ENCODE measurements around the gene RLN3.

Gene RLN3

DNA sequence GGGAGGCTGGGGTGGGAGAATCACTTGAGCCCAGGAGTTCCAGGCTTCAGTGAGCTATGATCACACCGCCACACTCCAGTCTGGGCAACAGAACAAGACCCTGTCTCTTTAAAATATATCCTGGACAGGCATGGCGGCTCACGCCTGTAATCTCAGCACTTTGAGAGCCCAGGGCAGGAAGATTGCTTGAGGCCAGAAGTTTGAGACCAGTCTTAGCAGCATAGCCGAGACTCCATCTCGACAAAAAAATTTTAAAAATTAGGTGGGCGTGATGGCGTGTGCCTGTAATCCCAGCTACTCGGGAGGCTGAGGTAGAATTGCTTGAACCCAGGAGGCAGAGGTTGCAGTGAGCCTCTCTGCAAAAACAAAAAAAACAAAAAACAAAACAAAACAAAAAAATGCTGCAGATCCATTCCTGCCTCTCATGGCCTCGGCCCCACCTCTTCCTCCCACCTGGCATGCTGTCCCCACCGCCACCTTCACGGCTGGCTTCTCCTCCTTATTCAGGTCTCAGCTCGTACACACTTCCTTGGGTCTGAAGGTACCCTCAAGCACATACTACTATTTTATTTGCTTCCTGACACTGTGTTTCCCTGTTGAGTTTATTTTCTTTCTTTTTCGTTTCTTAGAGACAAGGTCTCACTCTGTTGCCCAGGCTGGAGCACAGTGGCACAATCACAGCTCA lies 27.1 kb upstream of the RLN3 start:
- TF ChIP-seq, protein P1, sequence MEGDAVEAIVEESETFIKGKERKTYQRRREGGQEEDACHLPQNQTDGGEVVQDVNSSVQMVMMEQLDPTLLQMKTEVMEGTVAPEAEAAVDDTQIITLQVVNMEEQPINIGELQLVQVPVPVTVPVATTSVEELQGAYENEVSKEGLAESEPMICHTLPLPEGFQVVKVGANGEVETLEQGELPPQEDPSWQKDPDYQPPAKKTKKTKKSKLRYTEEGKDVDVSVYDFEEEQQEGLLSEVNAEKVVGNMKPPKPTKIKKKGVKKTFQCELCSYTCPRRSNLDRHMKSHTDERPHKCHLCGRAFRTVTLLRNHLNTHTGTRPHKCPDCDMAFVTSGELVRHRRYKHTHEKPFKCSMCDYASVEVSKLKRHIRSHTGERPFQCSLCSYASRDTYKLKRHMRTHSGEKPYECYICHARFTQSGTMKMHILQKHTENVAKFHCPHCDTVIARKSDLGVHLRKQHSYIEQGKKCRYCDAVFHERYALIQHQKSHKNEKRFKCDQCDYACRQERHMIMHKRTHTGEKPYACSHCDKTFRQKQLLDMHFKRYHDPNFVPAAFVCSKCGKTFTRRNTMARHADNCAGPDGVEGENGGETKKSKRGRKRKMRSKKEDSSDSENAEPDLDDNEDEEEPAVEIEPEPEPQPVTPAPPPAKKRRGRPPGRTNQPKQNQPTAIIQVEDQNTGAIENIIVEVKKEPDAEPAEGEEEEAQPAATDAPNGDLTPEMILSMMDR (IDR thresholded peaks at IDR 0.05; ENCODE audit: insufficient read depth, low read length, poor library complexity, severe bottlenecking): no peak
- Histone ChIP-seq H3K4me3 (replicated peaks; ENCODE audit: low read depth, low read length) (no peak overlapping the region), H3K36me3 (ENCODE audit: control insufficient read depth, insufficient read depth, low read length) (no peaks in the 10 kb centered on the region; the same call in 1 of the 2 replicates), H3K27me3 (replicated peaks; ENCODE audit: control insufficient read depth, insufficient read depth, low read length) (no peaks in the 10 kb centered on the region)
- DNase-seq (ENCODE audit: extremely low read depth, insufficient read length): no peak

DNA sequence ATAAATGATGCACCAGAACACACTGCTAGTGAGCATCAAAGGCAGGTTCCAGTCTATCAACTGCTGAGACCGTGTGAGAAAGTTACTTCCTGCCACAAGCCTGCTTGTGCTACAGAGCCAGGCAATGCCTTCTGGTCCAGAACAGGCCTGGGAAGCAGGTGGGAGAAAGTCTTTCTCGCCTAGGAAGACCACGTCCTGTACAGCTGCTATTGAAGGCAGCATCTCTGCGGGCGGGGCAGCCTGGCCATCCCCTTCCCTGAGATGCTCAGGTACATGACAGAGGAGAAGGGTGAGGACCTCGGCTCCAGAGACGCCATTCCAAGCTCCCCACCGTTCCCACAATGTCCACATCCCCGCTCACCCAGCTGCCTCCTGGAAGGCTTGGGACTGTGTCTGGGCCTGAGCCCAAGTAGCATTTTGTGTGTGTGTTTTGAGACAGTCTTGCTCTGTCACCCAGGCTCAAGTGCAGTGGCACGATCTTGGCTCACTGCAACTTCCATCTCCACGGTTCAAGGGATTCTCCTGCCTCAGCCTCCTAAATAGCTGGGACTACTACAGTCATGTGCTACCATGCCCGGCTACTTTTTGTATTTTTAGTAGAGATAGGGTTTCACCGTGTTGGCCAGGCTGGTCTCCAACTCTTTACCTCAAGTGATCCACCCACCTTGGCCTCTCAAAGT lies 25.2 kb upstream of the RLN3 start:
- no peaks in the 10 kb centered on the region for H3K27me3 ChIP-seq (replicated peaks; ENCODE audit: control insufficient read depth, insufficient read depth, low read length)
- no peaks in the 10 kb centered on the region; the same call in 1 of the 2 replicates for H3K36me3 ChIP-seq (ENCODE audit: control insufficient read depth, insufficient read depth, low read length)
- no peak overlapping the region for H3K4me3 ChIP-seq (replicated peaks; ENCODE audit: low read depth, low read length)
- no peak for DNase-seq (ENCODE audit: extremely low read depth, insufficient read length)
- TF ChIP-seq, protein P1 (IDR thresholded peaks at IDR 0.05; ENCODE audit: insufficient read depth, low read length, poor library complexity, severe bottlenecking): no peak

DNA sequence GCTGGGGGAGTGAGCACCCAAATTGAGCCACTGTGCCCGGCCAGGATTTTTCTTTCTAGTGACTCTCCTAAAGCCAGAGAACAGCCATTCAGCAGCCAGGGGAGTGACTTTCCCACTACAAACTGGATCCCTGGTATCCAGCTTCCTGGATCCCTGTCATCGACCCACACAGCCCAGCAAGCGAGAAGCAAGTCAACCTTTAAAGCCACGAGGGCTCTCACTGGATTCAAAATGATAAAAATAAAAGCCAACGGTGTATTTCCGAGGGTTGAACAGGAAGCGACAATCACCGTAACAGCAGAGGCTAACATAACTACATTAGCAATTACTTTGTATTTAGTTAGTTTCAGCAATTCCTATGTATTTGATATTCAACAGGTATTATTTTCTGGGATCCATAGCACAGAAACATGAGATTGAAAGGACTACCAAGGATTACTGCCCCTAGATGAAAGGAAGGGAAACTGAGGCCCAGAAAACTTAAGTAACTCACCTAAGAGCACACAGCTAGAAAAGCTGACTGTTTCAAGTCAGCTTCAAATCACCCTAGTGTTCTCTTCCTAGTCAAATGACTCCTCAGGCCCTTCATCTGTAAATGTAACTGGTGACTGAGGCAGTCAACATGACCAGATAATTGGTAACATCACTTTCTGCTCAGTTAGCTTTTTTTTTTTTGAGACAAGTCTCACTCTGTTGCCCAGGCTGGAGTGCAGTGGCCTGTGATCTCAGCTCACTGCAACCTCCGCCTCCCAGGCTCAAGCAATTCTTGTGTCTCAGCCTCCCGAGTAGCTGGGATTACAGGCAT lies 24.5 kb upstream of the RLN3 start:
- Histone ChIP-seq H3K27me3 (replicated peaks; ENCODE audit: control insufficient read depth, insufficient read depth, low read length) (no peaks in the 10 kb centered on the region), H3K36me3 (ENCODE audit: control insufficient read depth, insufficient read depth, low read length) (no peaks in the 10 kb centered on the region; the same call in 1 of the 2 replicates), H3K4me3 (replicated peaks; ENCODE audit: low read depth, low read length) (no peak overlapping the region)
- DNase-seq (ENCODE audit: extremely low read depth, insufficient read length): peak; percentile 51
- TF ChIP-seq, protein P1 (IDR thresholded peaks at IDR 0.05; ENCODE audit: insufficient read depth, low read length, poor library complexity, severe bottlenecking): no peak

DNA sequence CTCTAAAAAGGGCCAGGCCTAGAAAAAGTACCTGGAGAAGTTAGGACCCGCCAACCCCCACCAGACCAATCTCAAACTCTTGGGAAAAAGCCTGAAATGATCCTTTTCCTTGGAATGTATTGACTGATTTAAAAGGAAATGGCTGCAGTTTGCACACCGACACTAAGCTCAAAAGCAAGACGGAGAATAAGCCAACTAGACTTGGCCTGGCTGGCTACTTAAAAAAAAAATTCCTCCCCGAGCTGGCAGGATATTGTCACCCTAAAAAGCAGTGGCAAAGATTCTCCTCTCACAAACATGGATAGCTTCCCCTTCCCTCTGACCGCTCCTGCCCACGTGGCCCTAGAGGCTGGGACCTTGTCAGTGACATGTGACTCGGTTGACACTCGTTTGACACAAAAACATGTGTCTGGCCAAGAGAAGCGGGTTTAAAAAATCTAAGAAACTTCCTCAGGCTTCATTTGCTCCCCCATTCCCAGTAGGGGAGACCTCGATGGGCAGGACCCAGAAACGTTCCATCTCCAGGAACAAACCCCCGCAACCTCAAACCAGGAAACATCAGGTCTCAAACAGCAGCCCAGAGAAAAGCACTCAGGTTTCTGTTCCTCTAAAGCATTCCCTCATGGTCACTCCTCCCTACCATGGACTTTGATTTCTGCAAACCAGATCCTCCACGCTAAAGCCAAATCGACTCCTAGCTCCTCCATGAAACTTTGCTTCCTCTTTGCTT lies 23.2 kb upstream of the RLN3 start:
- TF ChIP-seq, protein P1 (IDR thresholded peaks at IDR 0.05; ENCODE audit: insufficient read depth, low read length, poor library complexity, severe bottlenecking): no peak
- H3K27me3 ChIP-seq (replicated peaks; ENCODE audit: control insufficient read depth, insufficient read depth, low read length): no peaks in the 10 kb centered on the region
- no peaks in the 10 kb centered on the region for H3K36me3 ChIP-seq (ENCODE audit: control insufficient read depth, insufficient read depth, low read length)
- DNase-seq (ENCODE audit: extremely low read depth, insufficient read length): no peak
- peak overlapping the region; percentile 84 for H3K4me3 ChIP-seq (replicated peaks; ENCODE audit: low read depth, low read length)

DNA sequence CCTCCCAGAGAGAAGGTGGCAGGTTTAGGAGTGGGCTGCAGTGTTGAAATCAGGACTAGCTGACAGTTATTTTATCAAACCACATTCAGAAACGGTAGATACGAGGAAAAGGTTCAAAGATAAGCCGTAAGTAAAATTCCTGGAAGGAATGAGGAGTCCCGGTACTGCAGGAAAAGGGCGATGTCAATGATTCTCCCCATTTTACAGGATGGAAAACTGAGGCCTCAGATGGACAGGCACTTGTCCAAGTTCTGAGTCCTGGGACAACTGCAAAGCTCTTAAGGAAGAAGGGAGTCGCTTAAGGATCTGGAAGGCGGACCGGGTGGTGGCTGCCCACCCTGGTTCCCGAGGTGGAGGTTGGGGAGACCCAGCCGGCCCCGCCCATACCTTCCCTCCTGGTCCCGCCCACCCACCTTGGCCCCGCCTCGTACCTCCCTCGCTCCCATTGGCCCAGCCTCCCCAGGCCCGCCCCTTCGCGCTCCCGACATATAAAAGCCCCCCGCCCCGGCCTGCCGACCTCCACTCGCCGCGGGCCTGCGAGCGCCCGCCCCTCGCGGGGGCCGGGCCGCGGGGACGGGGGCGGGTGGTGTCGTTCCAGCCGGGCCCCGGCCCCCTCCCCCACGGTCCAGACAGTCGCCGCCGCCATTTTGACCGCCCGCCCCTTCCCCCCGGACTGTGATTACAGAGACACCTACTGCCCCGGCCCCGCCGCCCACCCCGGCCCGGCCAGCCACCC lies 22.4 kb upstream of the RLN3 start:
- TF ChIP-seq, protein P1 (IDR thresholded peaks at IDR 0.05; ENCODE audit: insufficient read depth, low read length, poor library complexity, severe bottlenecking): no peak
- Histone ChIP-seq H3K4me3 (replicated peaks; ENCODE audit: low read depth, low read length) (peak overlapping the region; percentile 84), H3K36me3 (ENCODE audit: control insufficient read depth, insufficient read depth, low read length) (no peaks in the 10 kb centered on the region), H3K27me3 (replicated peaks; ENCODE audit: control insufficient read depth, insufficient read depth, low read length) (no peaks in the 10 kb centered on the region)
- DNase-seq (ENCODE audit: extremely low read depth, insufficient read length): peak; percentile 89

Measured in GM06990 (cell line).